OCI-LY3 (cell line): Measurements from ENCODE around the gene C3orf20.

Experiments
- CTCF ChIP-seq: fragments of 200-600, 300-600 bp; sonication (generic); IDR thresholded peaks from 2 replicates; pipeline ENCODE4 v1.5.1; 2014; ENCODE audit warnings: antibody characterized with exemption, low read length, low read depth
- EZH2phosphoT487 ChIP-seq: fragments of 200-600 bp; shearing (Covaris generic); IDR thresholded peaks from 2 replicates; pipeline ENCODE4 v1.6.1; 2018; ENCODE audit warnings: antibody characterized with exemption, mixed run types, low read depth

- TF ChIP-seq CTCF, result no peak
- TF ChIP-seq EZH2phosphoT487, result no peak
Measured at GRCh38 chr3:14788644-14789043, 113.7 kb downstream of the C3orf20 start.
